HG03045 (cell line): ENCODE measurements around the gene OMP.

ENCODE experiments used
- ATAC-seq: cut with Tn5 transposase; IDR thresholded peaks from one replicate; pipeline ENCODE4 v1.9.1; 2021; ENCODE audit warnings: mild to moderate bottlenecking, moderate library complexity; ENCODE audit not compliant: unreplicated experiment

OMP gene

GRCh38 chr11:77136784-77137420, 34.3 kb downstream of the OMP start:
- ATAC-seq, result no peak

- no peak for ATAC-seq
Observed at GRCh38 chr11:77137421-77137820, 34.8 kb downstream of the OMP start.

GRCh38 chr11:77138106-77138649, 35.5 kb downstream of the OMP start:
- no peak for ATAC-seq

- ATAC-seq, result no peak
Observed at GRCh38 chr11:77139201-77139600, 36.6 kb downstream of the OMP start.

GRCh38 chr11:77140231-77140851, 37.7 kb downstream of the OMP start:
- no peak for ATAC-seq

- no peak for ATAC-seq
Observed at GRCh38 chr11:77141034-77141433, 38.4 kb downstream of the OMP start.

GRCh38 chr11:77141475-77141874, 38.8 kb downstream of the OMP start:
- ATAC-seq, result no peak

GRCh38 chr11:77142091-77142975, 39.7 kb downstream of the OMP start:
- no peak for ATAC-seq

- no peak for ATAC-seq
Observed at GRCh38 chr11:77143405-77144020, 40.9 kb downstream of the OMP start.

GRCh38 chr11:77144196-77144856, 41.7 kb downstream of the OMP start:
- no peak for ATAC-seq

GRCh38 chr11:77144857-77145428, 42.3 kb downstream of the OMP start:
- no peak for ATAC-seq

GRCh38 chr11:77146261-77147035, 43.8 kb downstream of the OMP start:
- no peak for ATAC-seq

GRCh38 chr11:77147036-77147315, 44.3 kb downstream of the OMP start:
- ATAC-seq, result no peak

GRCh38 chr11:77147668-77148321, 45.2 kb downstream of the OMP start:
- ATAC-seq, result no peak

- ATAC-seq, result no peak
Observed at GRCh38 chr11:77148963-77149715, 46.5 kb downstream of the OMP start.

- ATAC-seq, result no peak
Observed at GRCh38 chr11:77149716-77150392, 47.2 kb downstream of the OMP start.

GRCh38 chr11:77150836-77151235, 48.2 kb downstream of the OMP start:
- ATAC-seq, result no peak
